Choroid plexus epithelial cell (primary cell): Measurements from ENCODE around the gene RBPMS2.
A peak's percentile ranks its signal among the peaks of the same experiment; 100 is the strongest.

Experiments
- DNase-seq: peaks from one replicate; pipeline ENCODE4 v3.0.0-alpha.2; 2010; ENCODE audit warnings: low read depth
- H3K4me3 ChIP-seq: 2 replicates; pipeline ENCODE4 v1.5.1; 2011; ENCODE audit warnings: low read depth, mild to moderate bottlenecking, control low read depth, low read length, moderate library complexity
- TF ChIP-seq, protein P1 (sequence below): conservative IDR thresholded peaks from 2 replicates; pipeline ENCODE4 v1.5.1; 2011; ENCODE audit warnings: low read depth, mild to moderate bottlenecking, control low read depth, inconsistent platforms, low read length, moderate library complexity

Gene RBPMS2

DNA sequence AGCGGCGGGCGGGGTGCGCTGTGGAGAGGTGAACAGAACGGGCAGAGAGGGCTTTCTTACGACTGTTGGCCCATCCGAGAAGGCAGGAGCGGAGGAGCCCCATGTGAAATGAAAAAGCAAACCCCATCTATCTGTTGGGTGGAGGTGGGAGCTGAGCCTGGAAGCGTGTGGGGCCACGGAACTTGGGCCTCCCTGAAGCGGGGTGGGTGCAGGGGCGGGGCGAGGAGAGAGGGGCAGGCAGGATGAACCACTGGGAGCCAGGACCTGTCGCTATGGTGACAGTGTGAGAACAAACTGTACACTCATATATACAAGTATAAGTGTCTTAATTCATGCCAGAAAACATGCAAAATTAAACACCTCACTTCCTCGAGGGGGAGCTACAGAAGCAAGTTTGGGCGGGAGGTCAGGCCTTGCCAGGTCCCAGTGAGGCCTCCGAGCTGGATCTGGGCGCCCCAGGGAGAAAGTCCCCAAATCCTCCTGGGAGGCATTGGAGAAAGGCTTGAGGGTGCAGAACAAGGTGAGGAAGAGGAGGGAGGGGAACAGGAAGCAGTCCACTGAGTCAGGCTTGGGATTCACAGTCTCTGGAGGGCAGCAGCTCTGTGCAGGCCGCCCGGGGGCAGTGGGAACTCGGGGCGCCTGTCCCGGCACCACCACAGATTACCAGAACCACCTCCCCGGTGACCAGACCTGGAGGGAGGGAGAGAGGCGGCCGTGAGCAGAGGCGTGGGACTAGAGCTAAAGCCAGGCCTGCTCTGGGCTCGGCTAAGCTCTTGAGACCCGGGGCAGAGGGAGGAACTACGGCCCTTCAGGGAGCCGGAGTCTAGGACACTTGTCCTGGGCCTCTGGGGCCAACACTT is 34.8 kb downstream of the RBPMS2 start:
- DNase-seq, result peak; percentile 80
- H3K4me3 ChIP-seq, result no peak overlapping the region
- TF ChIP-seq, protein P1, sequence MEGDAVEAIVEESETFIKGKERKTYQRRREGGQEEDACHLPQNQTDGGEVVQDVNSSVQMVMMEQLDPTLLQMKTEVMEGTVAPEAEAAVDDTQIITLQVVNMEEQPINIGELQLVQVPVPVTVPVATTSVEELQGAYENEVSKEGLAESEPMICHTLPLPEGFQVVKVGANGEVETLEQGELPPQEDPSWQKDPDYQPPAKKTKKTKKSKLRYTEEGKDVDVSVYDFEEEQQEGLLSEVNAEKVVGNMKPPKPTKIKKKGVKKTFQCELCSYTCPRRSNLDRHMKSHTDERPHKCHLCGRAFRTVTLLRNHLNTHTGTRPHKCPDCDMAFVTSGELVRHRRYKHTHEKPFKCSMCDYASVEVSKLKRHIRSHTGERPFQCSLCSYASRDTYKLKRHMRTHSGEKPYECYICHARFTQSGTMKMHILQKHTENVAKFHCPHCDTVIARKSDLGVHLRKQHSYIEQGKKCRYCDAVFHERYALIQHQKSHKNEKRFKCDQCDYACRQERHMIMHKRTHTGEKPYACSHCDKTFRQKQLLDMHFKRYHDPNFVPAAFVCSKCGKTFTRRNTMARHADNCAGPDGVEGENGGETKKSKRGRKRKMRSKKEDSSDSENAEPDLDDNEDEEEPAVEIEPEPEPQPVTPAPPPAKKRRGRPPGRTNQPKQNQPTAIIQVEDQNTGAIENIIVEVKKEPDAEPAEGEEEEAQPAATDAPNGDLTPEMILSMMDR, result peak; percentile 63

DNA sequence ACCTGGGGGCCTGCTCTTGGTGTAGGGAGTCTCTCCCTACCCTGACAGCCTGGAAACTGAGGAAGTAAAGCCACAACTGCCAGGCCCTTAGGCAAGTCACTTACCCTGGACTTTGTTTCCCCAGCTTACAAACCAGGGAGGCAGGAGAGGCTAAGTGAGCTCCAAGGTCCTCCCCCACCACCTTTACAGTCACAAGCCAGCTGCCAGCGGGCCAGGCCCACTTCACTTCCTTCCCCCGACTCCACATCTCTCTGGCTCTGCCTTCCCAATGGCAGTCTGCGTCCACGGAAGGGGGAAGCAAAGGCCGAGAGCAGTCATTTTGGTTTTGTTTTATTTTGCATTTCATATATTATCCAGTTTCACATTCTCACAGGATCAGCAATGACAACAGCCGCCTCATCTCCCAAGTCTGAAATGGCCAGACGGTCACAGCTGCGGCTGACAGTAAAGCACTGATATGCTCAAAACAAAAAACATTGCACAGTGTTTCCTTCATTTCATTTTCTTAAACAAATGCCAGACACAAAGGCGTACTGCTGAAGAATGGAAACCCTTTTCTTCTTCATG is 35.7 kb downstream of the RBPMS2 start:
- no peak for DNase-seq
- TF ChIP-seq, protein P1, result no peak
- H3K4me3 ChIP-seq, result no peak overlapping the region

GRCh38 chr15:64739156-64739555 is 36.2 kb downstream of the RBPMS2 start:
- no peak overlapping the region for H3K4me3 ChIP-seq
- TF ChIP-seq, protein P1, result no peak
- no peak for DNase-seq

GRCh38 chr15:64738226-64739095 is 36.9 kb downstream of the RBPMS2 start:
- DNase-seq, result no peak
- no peak overlapping the region for H3K4me3 ChIP-seq
- TF ChIP-seq, protein P1, result no peak

DNA sequence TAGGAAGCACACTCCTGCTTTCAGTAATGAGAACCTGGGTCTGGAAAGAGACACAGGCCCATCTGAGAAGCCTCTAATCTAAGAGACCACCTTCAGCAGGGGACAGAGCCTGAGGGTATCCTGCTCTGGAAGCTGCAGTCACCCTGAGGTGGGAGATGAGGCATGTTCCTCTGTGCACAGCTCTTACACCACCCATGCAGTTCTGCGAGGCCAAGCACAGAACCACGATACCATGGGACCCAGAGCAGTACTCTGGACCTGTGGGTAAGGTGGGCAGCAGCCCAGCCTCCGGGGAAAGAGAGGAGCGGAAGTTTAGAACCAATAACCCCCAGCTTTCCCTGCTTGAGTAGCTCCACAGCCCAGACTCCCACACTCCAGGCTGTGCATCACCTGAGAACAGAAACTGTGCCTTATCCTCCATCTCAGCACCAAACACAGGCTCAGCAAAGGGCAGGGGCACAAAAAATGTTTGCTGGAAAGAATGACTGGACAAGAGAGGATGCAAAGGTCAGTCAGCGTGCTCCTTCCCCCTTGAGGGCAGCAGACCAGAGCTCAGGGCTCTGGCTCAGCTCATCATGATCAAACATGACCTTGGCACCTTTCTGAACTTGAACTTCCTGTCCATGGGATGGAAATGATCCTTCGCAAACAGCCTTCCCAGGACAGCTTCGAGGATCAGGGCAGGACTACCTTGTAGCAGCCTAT is 43.1 kb downstream of the RBPMS2 start:
- TF ChIP-seq, protein P1, result no peak
- H3K4me3 ChIP-seq, result no peak overlapping the region
- DNase-seq, result no peak

DNA sequence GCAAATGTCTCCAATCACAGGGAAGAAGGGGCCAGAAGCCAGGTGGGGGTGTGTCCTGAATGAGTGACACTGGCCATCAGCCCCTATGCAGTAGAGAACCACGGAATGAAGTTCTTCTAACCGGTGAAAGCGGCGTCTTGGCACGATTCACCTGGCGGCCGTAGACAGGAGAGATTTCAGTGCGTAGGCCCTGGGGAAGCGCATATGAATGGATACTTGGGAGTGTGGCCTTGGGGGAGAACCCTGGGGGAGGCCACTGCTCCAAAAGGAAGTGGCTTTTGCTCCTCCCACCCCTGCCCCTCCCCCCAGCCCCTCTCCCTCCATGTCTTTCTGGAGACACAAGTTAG is 43.6 kb downstream of the RBPMS2 start:
- TF ChIP-seq, protein P1, result no peak
- H3K4me3 ChIP-seq, result no peak overlapping the region
- no peak for DNase-seq
